ENCODE results near the gene TRAF4.
"Not testable (repeated sequence)": the region's sequence is repeated elsewhere in the genome, so short reads cannot be mapped to it uniquely, and the experiment has no call there.

The TRAF4 gene

GRCh38 chr17:28749516-28750177 lies 5.8 kb downstream of the TRAF4 start:
- DNase-seq, result no peak

GRCh38 chr17:28750178-28751047 lies 6.6 kb downstream of the TRAF4 start:
- peak; percentile 92 for DNase-seq

DNA sequence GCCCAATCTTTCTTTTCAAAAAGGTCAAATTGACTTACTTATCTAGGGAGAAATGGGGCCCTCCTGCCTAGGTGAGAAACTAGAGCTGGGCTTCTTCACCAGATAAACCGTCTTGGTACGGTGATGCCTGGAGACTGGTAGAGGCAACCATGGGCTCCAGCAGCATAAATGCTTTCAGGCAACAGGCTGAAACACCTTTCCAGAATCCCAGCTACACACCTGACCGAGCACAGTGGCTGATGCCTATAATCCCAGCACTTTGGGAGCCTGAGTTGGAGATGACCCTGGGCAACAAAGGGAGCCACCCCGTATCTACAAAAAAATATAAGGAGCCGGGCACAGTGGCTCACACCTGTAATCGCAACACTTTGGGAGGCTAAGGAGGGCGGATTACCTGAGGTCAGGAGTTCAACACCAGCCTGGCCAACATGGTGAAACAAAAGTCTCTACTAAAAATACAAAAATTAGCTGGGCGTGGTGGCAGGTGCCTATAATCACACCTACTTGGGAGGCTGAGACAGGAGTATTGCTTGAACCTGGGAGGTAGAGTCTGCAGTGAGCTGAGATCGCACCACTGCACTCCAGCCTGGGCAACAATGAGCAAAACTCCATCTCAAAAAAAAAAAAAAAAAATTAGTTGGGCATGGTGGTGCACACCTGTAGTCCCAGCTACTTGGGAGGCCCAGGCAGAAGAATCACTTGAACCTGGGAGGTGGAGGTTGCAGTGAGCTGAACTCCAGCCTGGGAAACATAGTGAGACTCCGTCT lies 8.0 kb downstream of the TRAF4 start:
- no peak for DNase-seq

- no peak for DNase-seq
Measured at GRCh38 chr17:28755486-28755885, 11.7 kb downstream of the TRAF4 start.

DNA sequence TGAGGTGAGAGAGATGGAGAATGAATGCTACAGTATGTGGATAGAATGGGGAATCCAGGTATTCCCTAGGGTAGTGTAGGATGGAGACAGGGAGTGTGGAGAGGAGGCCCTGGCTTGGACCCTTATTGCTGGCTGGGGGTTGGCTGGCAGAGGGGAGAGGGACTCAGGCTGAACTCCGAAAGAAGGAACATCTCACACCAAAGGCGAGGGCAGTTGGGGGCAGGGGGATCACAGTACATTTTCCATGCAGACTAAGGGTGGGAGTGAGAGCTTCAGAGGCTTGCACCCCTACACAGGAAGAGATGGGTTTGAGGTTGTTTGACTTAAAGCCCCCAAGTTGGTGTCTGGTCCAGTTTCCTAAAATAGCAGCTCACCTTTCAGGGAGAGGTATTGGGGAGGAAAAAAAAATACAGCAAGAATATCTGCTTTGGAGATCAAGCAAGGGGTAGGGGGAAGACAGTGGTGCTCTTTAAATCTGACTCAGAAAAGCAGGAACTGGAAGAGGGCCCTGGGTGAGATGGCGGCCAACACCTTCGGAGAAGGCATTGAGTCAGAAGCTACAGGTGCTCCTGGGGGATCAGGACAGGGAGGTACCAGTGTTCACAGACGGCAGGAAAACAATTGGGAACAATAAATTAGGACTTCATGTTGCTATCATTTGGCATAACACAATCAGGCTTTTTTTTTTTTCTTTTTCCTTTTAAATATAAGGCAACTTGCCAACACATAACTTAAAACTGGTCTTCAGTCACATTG lies 12.4 kb downstream of the TRAF4 start:
- DNase-seq, result no peak

DNA sequence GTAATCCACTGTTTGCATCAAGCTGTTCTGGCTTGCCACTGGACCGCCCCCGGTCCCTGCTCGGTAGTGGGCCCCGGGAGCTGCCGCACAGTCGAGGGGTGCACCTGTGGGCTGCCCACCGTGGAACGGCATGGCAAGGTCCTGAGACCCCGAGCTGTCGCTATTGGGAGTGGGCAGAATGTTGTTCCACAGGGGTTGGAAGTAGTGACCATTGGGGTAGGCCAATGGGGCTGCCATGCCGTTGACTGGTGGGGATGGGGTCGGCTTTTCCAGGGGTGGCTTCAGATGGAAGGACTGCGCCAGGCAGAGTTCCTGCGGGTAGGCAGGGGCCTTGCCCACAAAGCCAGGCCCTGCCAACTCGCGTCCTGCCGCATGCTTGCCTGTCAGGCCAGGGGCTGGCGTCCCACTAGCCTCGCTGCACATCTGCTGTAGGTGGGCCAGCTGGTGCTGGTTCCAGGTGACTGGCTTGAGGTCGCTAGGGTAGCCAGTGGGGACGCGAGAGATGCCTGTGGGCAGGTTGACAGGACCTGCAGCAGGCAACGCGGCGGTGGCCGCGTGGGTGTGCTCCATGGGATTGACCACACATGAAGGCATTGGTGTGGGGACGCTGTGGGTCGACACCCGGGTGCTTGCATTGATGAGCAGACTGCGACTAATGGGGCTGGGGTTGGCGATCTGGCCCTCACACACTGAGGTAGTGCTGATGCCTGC lies 14.8 kb downstream of the TRAF4 start:
- DNase-seq, result no peak

DNA sequence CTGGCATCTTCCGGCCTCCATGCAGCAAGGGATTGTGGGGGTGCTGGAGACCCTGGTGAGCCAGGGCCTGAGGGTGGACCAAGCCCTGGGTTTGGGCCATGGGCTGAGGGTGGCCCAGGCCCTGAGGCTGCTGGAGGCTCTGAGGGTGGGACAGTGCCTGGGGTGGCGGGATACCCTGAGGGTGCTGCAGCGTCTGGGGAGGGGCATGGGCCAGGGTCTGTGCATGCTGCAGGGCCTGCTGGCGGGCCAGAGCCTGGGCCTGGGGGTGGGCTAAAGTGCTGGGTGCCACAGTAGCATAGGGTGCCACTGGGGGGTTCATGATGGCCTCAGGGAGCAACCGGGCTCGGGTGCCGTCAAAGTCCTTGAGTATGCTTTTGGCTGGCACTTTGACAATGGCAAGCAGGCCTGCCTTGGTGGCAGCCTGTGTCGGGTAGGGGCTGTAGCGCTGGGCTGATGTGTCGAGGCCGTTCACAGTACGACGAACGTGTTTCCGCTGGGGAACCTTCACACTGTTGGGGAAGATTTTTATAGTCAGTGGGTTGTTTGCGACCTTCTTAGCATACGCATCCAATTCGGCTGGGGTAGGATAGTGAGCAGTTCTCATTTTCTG lies 15.6 kb downstream of the TRAF4 start:
- no peak for DNase-seq

- DNase-seq, result no peak
Measured at GRCh38 chr17:28760601-28761562, 17.1 kb downstream of the TRAF4 start.

DNA sequence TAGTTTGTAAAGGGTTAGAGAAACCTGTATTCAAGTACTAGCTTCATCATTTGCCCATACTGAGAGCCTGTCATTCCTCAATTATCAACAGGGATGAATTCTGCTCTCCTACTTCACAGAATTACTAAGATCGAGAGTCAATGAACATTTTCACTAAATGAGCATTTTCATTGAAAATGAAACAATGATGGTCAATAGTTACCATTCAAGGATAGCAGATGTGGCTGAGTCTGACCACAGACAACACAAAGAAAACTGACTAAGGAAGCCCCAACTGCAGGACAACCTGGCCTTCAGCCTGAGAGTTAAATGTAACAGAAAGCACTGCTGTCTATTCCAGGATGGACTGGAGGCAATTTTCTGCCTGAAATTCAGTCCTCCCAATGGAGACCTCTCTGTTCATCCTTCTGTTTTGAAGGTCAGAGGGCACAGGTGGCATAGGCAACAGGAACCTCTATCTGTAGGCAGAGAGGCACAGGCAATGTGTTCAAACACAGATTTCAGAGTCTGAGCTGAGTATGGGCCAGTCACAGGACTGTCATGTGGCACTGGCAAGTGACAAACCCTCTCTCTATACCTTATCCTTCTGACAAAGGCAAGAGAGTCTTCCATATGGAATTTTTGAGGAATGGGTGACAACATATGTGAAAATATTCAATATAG lies 19.5 kb downstream of the TRAF4 start:
- no peak for DNase-seq

DNA sequence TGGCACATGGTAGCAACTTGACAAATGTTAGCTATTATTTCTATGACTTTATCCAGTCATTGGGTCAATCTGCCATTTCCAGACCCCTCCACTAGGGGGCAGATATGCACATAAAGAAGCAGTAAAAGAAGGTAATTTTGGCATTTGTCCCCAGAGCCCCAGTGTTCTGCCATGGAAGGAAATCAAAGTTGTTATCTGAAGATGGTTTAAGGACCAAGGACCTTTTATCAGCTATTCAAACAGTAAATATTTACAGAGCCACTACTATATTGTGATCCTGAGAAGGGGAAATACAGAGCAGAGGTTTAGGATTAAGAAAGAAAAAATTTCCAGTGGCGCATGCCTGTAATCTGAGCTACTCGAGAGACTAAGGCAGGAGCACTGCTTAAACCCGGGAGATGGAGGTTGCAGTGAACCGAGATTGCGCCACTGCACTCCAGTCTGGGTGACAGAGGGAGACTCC lies 20.0 kb downstream of the TRAF4 start:
- DNase-seq, result peak; percentile 85

DNA sequence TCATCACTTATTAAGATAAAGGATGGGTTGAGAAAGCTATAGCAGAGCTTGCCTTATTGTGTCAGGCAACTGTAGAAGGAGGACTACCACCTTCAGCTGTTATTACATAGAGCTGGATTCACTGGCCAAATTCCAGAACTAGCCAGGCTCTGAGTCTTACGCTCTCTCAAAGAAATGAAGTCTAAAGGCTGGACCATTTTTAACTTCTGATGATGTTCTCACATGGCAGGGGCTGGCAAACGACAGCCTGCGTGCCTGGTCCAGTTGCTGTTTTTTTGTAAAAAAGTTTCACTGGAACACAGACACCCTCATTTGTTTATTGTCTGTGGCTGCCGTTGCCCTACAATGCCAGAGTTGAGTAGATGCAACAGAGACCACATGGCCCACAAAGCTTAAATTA lies 21.2 kb downstream of the TRAF4 start:
- DNase-seq, result no peak

GRCh38 chr17:28773736-28774135 lies 29.9 kb downstream of the TRAF4 start:
- no peak for DNase-seq

GRCh38 chr17:28774206-28774605 lies 30.4 kb downstream of the TRAF4 start:
- DNase-seq, result no peak

- DNase-seq, result no peak
Measured at GRCh38 chr17:28777178-28777577, 33.4 kb downstream of the TRAF4 start.

DNA sequence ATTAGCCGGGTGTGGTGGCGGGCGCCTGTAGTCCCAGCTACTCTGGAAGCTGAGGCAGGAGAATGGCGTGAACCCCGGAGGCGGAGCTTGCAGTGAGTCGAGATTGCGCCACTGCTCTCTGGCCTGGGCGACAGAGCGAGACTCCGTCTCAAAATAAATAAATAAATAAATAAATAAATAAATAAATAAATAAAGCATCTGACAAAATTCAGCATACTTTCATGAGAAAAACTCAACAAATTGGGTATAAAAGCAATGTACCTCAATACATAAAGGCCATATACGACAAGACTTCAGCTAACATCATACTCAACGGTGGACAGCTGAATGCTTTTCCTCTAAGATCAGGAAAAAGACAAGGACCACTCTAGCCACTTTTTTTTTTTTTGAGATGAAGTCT lies 35.8 kb downstream of the TRAF4 start:
- not testable (repeated sequence) for DNase-seq

GRCh38 chr17:28783161-28783560 lies 39.4 kb downstream of the TRAF4 start:
- no peak for DNase-seq

GRCh38 chr17:28788100-28788499 lies 44.3 kb downstream of the TRAF4 start:
- no peak for DNase-seq

DNA sequence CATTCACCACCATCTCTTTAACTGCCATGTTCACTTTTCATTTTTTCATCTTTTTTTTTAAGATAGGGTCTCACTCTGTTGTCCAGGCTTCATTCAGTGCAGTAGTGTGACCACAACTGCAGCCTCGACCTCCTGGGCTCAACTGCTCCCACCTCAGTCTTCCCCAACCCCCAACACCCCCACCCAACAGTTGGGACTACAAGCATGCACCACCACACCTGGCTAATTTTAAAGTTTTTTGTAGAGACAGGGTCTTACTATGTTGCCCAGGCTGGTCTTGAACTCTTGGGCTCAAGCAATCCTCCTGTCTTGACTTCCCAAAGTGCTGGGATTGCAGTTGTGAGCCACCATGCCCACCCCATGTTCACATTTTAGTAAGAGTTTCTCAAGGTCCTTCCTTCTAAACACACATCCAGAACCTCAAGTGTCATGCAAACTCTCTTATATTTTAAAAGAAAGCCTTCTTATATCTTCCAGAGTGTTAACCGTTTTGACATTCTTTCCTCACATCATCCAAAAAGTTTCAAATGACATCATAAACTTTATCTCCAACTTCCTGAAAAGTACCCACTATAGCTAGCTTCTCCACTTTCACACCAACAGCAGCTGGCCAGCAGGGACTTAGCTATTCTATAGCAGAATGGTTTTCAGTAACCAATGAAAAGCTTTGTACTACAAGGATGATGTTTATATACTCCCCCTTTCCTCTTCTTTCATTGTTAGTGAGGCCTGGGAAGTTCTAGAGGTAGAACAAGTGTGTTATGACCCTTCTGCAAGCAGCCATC lies 49.3 kb downstream of the TRAF4 start:
- DNase-seq, result no peak

GRCh38 chr17:28794846-28795441 lies 51.1 kb downstream of the TRAF4 start:
- not testable (repeated sequence) for DNase-seq

All from CD4-positive, alpha-beta T cell treated with Interleukin-10 for 1 hour (primary cell).